H9 (cell line): Measurements from ENCODE around the gene KLKB1. TPM values are rescaled to one million over a fixed set of nuclear protein-coding genes. Genes with fewer than 3 reads are reported as not detected.

Source experiments
- DNase-seq: peaks from one replicate; pipeline ENCODE4 v3.0.0-alpha.2; 2017
- H2AFZ ChIP-seq: one replicate; pipeline ENCODE4 v1.6.1; 2013; ENCODE audit warnings: mild to moderate bottlenecking, low read length, control low read depth, moderate library complexity
- H2AK5ac ChIP-seq: 2 replicates; pipeline ENCODE4 v1.6.1; 2013; ENCODE audit warnings: low read length, control low read depth, mixed read lengths; ENCODE audit not compliant: insufficient read length
- H2BK120ac ChIP-seq: one replicate; pipeline ENCODE4 v1.6.1; 2013; ENCODE audit warnings: low read depth, mild to moderate bottlenecking, low read length, control low read depth, inconsistent platforms; ENCODE audit not compliant: poor library complexity, severe bottlenecking
- H2BK12ac ChIP-seq: 2 replicates; pipeline ENCODE4 v1.6.1; 2013; ENCODE audit warnings: low read length, control low read depth, mixed read lengths, low read depth; ENCODE audit not compliant: insufficient read length
- H2BK15ac ChIP-seq: 2 replicates; pipeline ENCODE4 v1.6.1; 2013; ENCODE audit warnings: low read depth, low read length, control low read depth
- H2BK20ac ChIP-seq: one replicate; pipeline ENCODE4 v1.6.1; 2013; ENCODE audit warnings: low read depth, mild to moderate bottlenecking, low read length, control low read depth, inconsistent platforms; ENCODE audit not compliant: poor library complexity, severe bottlenecking
- H2BK5ac ChIP-seq: 2 replicates; pipeline ENCODE4 v1.6.1; 2013; ENCODE audit warnings: low read length, control low read depth, mixed read lengths; ENCODE audit not compliant: insufficient read length
- H3K14ac ChIP-seq: 2 replicates; pipeline ENCODE4 v1.6.1; 2013; ENCODE audit warnings: low read length, control low read depth; ENCODE audit not compliant: insufficient read depth
- H3K18ac ChIP-seq: 2 replicates; pipeline ENCODE4 v1.6.1; 2013; ENCODE audit warnings: low read depth, mild to moderate bottlenecking, mixed read lengths, low read length, control low read depth; ENCODE audit not compliant: insufficient read length
- H3K23ac ChIP-seq: 2 replicates; pipeline ENCODE4 v1.6.1; 2013; ENCODE audit warnings: low read length, control low read depth, mixed read lengths, low read depth; ENCODE audit not compliant: insufficient read length
- H3K23me2 ChIP-seq: 2 replicates; pipeline ENCODE4 v1.6.1; 2013; ENCODE audit warnings: low read depth, mild to moderate bottlenecking, mixed read lengths, low read length, control low read depth; ENCODE audit not compliant: insufficient read length, poor library complexity, severe bottlenecking
- H3K27ac ChIP-seq: 2 replicates; pipeline ENCODE4 v1.5.1; 2013; ENCODE audit warnings: low read length, control low read depth, mixed read lengths, low read depth; ENCODE audit not compliant: insufficient read length
- H3K27me3 ChIP-seq: 2 replicates; pipeline ENCODE4 v1.6.1; 2013; ENCODE audit warnings: low read length, control low read depth, inconsistent platforms; ENCODE audit not compliant: insufficient read depth
- H3K4ac ChIP-seq: 2 replicates; pipeline ENCODE4 v1.6.1; 2013; ENCODE audit warnings: low read depth, mild to moderate bottlenecking, control low read depth, inconsistent platforms, low read length, moderate library complexity
- H3K4me1 ChIP-seq: 2 replicates; pipeline ENCODE4 v1.6.1; 2013; ENCODE audit warnings: low read length, control low read depth, inconsistent platforms; ENCODE audit not compliant: insufficient read depth
- H3K4me2 ChIP-seq: 2 replicates; pipeline ENCODE4 v1.6.1; 2013; ENCODE audit warnings: low read length, control low read depth, mixed read lengths; ENCODE audit not compliant: insufficient read length, insufficient read depth
- H3K56ac ChIP-seq: 2 replicates; pipeline ENCODE4 v1.6.1; 2013; ENCODE audit warnings: low read depth, mild to moderate bottlenecking, mixed read lengths, low read length, control low read depth; ENCODE audit not compliant: insufficient read length
- H3K79me1 ChIP-seq: 2 replicates; pipeline ENCODE4 v1.6.1; 2013; ENCODE audit warnings: low read depth, mild to moderate bottlenecking, moderate library complexity, low read length, control low read depth, inconsistent platforms; ENCODE audit not compliant: insufficient read depth, poor library complexity, severe bottlenecking
- H3K79me2 ChIP-seq: 2 replicates; pipeline ENCODE4 v1.6.1; 2013; ENCODE audit warnings: low read length, control low read depth, inconsistent platforms; ENCODE audit not compliant: insufficient read depth
- H3K9ac ChIP-seq: 2 replicates; pipeline ENCODE4 v1.6.1; 2013; ENCODE audit warnings: low read length, control low read depth, mixed read lengths; ENCODE audit not compliant: insufficient read length; ENCODE audit errors: extremely low read depth
- H3K9me3 ChIP-seq: one replicate; pipeline ENCODE4 v1.6.1; 2013; ENCODE audit warnings: low read depth, low read length, inconsistent platforms; ENCODE audit not compliant: control insufficient read depth
- H3T11ph ChIP-seq: one replicate; pipeline ENCODE4 v1.6.1; 2013; ENCODE audit warnings: mild to moderate bottlenecking, low read length, control low read depth, inconsistent platforms
- H4K20me1 ChIP-seq: one replicate; pipeline ENCODE4 v1.6.1; 2013; ENCODE audit not compliant: control insufficient read depth, insufficient read length, insufficient read depth
- H4K5ac ChIP-seq: 2 replicates; pipeline ENCODE4 v1.6.1; 2013; ENCODE audit warnings: low read depth, mild to moderate bottlenecking, mixed read lengths, low read length, control low read depth; ENCODE audit not compliant: insufficient read length
- H4K8ac ChIP-seq: replicated peaks from 2 replicates; pipeline ENCODE4 v1.6.1; 2013; ENCODE audit warnings: low read length, control low read depth, mixed read lengths, low read depth; ENCODE audit not compliant: insufficient read length
- H4K91ac ChIP-seq: 2 replicates; pipeline ENCODE4 v1.6.1; 2013; ENCODE audit warnings: low read depth, mild to moderate bottlenecking, moderate library complexity, mixed read lengths, low read length, control low read depth; ENCODE audit not compliant: insufficient read length
- H3K27ac Mint-ChIP-seq, 3 experiments: 2 replicates in 2 of 3; 3 replicates in 1 of 3; pipeline ENCODE4 v1.8.0; 2020 to 2021; ENCODE audit warnings: mixed read lengths in 3 of 3, mild to moderate bottlenecking in 1 of 3, moderate library complexity in 1 of 3
- H3K27me3 Mint-ChIP-seq: 2 replicates; pipeline ENCODE4 v1.8.0; 2021; ENCODE audit warnings: low read depth, mild to moderate bottlenecking, moderate library complexity, mixed read lengths
- H3K36me3 Mint-ChIP-seq, 3 experiments: 2 replicates in 2 of 3; 3 replicates in 1 of 3; pipeline ENCODE4 v1.8.0; 2020 to 2021; ENCODE audit warnings: low read depth in 3 of 3, mixed read lengths in 3 of 3; ENCODE audit not compliant: insufficient read depth in 1 of 3
- H3K4me1 Mint-ChIP-seq, 2 experiments: 2 replicates each; pipeline ENCODE4 v1.8.0; 2020; ENCODE audit warnings: mixed read lengths in 2 of 2
- H3K4me3 Mint-ChIP-seq, 2 experiments: 2 replicates in 1 of 2; 3 replicates in 1 of 2; pipeline ENCODE4 v1.8.0; 2020 to 2021; ENCODE audit warnings: mild to moderate bottlenecking in 2 of 2, mixed read lengths in 2 of 2, moderate library complexity in 1 of 2
- H3K9me3 Mint-ChIP-seq, 2 experiments: 2 replicates in 1 of 2; 3 replicates in 1 of 2; pipeline ENCODE4 v1.8.0; 2020; ENCODE audit warnings: mild to moderate bottlenecking in 2 of 2, mixed read lengths in 2 of 2, moderate library complexity in 1 of 2
- WGBS: extraction: QIAGEN DNeasy Blood & Tissue Kit; methylation state at CpG from one replicate; pipeline ENCODE4 v1.1.7; 2013; ENCODE audit warnings: missing lambda C conversion rate, low lambda C conversion rate, mixed read lengths; ENCODE audit not compliant: insufficient read length; ENCODE audit errors: extremely low coverage; 5-methylcytosine and 5-hydroxymethylcytosine counted together
- total RNA-seq: library from RNA; stranded (reverse); gene quantifications from 2 replicates; pipeline ENCODE4 v1.2.1, GENCODE V29; 2021
- TF ChIP-seq, protein P1 (sequence below): fragments of 200-600 bp; sonication (generic); conservative IDR thresholded peaks from 3 replicates; pipeline ENCODE4 v1.8.0; 2021; ENCODE audit warnings: antibody characterized with exemption, mild to moderate bottlenecking

The KLKB1 gene
- total RNA-seq, 1 experiment from 2014 or later = 21.8 TPM

DNA sequence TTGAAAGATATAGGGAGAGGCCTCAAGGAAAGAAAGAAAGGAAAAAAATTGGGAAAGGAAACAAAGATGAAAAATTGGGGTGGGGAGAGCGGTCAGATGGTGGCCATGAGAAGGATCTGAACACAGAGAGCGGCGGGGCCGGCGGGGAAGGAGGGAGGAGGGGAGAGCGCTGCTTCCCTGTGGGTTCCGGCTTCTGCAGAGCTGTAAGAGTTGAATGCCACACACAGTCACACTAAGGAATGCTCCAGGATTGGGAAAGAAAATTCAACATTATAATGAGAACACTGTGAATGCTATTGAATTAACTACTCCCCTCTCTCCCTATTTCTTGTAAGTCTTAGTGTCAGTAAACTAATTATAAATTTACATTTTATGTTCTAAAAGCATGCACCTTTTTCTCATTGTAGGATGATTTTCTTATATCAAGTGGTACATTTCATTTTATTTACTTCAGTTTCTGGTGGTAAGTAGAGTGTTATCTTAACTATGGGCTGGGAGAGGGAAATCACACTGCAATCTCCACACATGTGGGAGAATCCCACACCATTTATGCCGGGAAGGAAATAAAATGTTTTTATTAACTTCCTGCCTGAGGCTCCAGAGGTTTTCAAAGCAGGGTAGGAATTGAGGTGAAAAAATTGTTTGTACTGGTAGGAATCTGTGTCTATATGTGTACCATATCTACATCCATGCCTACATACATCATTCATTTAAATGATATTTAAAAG is 39.6 kb downstream of the KLKB1 start:
- Histone ChIP-seq H3K9ac (no peak overlapping the region), H3K18ac (no peak overlapping the region), H3K23ac (no peak overlapping the region), H3T11ph (no peak overlapping the region), H3K9me3 (no peaks in the 10 kb centered on the region), H3K4me2 (peak overlapping the region; percentile 59), H4K5ac (no peak overlapping the region), H3K79me1 (no peaks in the 10 kb centered on the region), H2AK5ac (no peak overlapping the region), H2BK15ac (no peak overlapping the region), H2BK120ac (no peak overlapping the region), H3K4me1 (peaks cover 6% of the 10 kb centered on the region), H3K79me2 (no peaks in the 10 kb centered on the region), H3K4ac (no peak overlapping the region), H4K8ac (no peak overlapping the region), H3K27me3 (no peaks in the 10 kb centered on the region), H2BK5ac (no peak overlapping the region), H4K91ac (no peak overlapping the region), H4K20me1 (no peaks in the 10 kb centered on the region), H3K56ac (no peak overlapping the region), H2BK20ac (no peak overlapping the region), H2AFZ (no peak overlapping the region), H2BK12ac (no peak overlapping the region), H3K14ac (no peak overlapping the region), H3K27ac (no peak overlapping the region), H3K23me2 (no peaks in the 10 kb centered on the region)
- peak; percentile 66 for DNase-seq
- Mint-ChIP-seq H3K9me3 (peaks cover 0 to 3% of the 10 kb centered on the region in 2 experiments; a peak in 2 of 5 replicates), H3K4me1 (peaks cover 34 to 43% of the 10 kb centered on the region in 2 experiments), H3K4me3 (peak overlapping the region; percentile 57 to 74), H3K27ac (peak overlapping the region; percentile 63 to 95 (median 83)), H3K27me3 (no peaks in the 10 kb centered on the region), H3K36me3 (peaks cover 0 to 4% (median 0%) of the 10 kb centered on the region in 3 experiments; a peak in 3 of 7 replicates)
- no CpG with 5 or more reads among the region's 8 CpGs for WGBS
- TF ChIP-seq, protein P1, sequence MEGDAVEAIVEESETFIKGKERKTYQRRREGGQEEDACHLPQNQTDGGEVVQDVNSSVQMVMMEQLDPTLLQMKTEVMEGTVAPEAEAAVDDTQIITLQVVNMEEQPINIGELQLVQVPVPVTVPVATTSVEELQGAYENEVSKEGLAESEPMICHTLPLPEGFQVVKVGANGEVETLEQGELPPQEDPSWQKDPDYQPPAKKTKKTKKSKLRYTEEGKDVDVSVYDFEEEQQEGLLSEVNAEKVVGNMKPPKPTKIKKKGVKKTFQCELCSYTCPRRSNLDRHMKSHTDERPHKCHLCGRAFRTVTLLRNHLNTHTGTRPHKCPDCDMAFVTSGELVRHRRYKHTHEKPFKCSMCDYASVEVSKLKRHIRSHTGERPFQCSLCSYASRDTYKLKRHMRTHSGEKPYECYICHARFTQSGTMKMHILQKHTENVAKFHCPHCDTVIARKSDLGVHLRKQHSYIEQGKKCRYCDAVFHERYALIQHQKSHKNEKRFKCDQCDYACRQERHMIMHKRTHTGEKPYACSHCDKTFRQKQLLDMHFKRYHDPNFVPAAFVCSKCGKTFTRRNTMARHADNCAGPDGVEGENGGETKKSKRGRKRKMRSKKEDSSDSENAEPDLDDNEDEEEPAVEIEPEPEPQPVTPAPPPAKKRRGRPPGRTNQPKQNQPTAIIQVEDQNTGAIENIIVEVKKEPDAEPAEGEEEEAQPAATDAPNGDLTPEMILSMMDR = no peak
